GM15510 (cell line): Measurements from ENCODE around the gene ULBP2.

Source experiments
- POLR2A ChIP-seq: IDR thresholded peaks from 3 replicates; pipeline ENCODE4 v1.6.1; 2011; ENCODE audit warnings: borderline replicate concordance; ENCODE audit not compliant: insufficient read length; ENCODE audit errors: extremely low read depth

Gene ULBP2

DNA sequence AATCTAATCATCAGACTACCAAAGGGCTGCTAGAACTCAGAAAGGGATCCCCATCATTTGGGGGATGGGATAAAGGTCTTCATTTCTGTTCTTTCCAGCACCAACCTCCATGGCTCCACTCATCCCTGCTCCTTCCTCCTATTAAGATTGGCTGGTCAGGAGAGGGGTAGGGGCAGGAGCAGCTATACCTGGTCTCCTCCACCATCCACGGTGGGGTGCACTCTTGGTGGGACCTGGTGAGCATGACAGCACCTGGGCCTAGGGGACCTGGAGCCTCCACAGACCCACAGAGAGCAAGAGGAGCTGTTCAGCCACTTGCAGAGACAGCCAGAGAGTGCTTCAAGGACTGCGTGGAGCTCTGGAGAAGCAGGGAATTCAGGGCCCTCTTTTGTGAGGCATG lies 6.1 kb upstream of the ULBP2 start:
- TF ChIP-seq POLR2A = no peak

DNA sequence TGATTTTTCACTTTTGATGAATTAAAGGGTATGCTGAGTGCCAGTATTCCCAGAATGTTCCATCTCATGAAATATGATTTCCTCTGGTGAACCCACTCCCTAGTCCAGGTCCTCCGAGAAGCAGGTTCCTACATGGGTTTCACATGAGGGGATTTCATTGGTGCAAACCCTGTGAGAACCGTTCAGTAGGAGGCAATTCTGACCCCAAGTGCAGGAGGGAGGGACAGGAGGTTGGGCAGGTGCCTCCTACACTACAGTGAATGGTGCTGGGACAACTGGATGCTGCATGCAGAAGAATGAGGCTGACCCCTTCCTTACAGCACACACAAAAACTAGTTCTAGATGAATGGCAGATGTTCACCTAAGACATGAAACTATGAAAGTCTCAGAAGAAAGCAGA lies 5.1 kb upstream of the ULBP2 start:
- no peak for TF ChIP-seq POLR2A

DNA sequence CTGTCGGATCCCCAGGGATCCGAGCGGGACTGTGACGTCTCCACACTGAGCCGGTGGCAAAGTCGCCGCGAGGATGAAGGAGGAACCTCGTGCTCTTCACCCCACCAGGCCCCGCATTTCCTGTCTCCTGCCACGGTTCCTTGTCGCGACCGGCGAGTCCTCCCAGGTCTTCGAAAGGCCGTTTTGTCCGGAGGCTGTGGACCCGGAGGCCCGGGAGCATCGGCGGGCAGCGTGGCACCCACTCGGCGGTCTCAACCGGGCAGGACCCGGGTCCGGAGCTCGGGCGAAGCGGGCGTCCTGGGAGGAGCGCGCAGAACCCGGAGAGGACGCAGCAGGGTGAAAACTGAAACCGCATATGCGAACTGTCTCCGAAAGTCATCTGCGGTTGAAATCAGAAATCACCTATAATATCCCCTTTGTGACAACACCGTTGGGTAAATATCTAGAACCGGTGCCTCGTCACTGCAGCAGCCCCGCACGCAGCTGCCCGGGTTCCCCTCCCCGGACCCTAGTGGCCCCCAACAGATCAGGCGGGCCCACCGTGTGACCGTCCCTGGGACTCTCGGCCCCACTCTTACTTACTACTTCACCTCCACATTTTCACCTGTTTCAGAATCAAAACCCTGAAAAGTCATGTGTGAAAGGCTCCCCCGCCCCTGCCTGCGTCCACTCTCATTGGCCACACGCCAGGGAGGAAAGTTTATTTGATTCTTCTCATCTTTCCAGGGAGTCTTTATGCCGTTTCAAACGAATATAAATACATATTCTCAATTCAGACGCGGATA lies 3.1 kb upstream of the ULBP2 start:
- TF ChIP-seq POLR2A = no peak

DNA sequence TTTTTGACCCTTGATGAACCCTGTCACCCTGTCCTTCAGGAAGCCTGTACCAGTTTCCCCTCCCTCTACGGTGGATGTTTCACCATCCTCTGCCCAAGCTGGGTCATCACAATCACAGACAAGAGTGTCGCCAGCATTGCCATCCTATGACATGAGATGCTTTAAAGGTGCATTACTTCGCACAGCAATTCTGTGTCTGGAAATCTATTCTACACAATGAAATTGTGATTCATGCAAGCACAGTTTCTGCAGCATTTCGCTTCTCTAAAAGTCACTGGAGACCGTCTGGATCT lies 2.5 kb upstream of the ULBP2 start:
- TF ChIP-seq POLR2A = no peak

DNA sequence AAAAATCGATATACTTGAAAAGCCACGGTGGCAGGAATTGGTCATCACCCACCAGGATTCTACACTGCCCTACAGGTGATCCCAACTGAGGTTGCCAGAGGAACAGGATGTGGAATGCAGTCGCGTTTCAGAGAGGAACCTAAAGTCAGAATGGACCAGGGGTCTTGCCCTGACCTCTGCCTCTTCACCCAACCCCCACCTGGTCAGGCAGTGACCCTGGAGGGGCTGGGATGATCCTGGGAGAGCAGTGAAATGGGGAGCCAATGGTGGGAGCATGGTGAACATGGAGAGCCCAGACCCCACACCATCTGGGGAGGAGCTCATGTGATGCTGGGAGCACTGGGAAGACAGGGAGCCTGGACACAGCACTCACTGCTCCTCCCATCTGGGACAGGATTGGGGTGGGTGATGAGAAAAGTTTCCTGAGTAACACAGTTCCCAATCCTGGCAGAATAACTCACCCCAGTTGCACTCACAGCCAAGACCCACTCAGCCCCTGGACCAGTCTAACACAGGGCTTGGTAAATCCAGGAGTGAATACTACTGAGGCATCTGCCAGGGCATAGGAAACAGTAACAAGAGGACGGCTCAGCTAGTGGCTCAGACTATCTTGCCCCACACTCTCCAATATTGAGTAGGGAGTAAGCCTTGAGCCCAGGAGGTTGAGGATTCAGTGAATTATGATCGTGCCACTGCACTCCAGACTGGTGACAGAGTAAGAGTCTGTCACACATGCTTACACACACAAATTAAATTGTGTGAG lies 1.7 kb upstream of the ULBP2 start:
- no peak for TF ChIP-seq POLR2A

DNA sequence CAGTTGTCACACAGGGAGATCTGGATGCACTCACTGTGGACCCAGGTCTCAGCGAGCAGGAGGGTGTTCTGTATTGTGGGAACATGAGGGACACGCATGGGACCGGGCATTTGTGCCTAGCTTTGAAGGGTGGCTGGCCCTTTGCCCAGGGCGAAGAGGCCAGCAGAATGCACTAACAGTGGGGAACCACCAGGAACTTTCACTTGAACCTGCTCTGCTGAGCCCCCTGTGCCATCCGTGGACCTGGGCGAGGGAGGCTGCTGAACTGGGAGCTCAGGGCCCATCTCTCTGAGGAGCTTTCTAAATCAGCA lies 1.2 kb upstream of the ULBP2 start:
- no peak for TF ChIP-seq POLR2A

DNA sequence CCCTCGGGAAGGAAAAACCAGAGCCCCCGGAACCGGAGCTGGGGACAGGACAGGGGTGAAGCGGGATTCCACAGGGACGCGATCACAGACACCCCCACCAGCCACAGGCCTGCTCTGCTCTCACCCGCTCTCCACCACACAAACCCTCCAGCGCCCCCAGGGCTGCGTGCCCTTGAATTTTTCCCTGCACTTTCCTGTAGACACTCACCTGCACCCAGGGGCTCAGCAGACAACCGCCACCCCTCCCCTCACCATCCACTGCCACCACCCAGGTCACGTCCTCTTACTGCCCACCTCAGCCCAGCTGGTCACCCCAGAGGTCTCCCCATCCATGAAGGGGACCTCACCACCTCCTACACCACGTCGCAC lies 631 bp downstream of the ULBP2 start:
- TF ChIP-seq POLR2A = no peak

DNA sequence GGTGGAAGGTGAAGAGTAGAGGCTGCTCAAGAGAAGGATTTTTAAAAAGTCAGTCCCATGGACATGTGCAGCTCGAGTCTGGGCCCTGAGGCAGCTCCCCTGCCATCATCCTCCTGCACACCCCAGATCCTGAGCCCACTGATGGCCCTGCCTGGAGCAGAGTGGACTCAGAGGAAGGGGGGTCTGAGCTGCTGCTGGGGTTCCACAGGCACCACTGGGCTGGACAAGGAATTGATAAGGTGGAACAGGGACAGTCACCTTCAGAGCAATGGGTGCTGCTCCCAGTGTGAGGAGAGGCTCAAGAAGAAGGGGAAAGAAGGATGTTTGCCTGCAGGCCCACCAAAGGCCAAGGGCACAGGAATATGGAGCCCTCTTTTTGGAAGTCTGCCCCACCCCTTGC lies 6.2 kb downstream of the ULBP2 start:
- TF ChIP-seq POLR2A = no peak

DNA sequence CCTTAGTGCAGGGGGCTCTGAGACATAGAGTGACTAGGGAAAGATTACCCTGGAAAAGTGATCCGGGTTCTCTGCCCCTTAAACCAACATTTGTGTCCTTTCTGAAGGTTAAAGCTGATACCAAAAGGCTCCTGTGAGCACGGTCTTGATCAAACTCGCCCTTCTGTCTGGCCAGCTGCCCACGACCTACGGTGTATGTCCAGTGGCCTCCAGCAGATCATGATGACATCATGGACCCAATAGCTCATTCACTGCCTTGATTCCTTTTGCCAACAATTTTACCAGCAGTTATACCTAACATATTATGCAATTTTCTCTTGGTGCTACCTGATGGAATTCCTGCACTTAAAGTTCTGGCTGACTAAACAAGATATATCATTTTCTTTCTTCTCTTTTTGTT lies 6.8 kb downstream of the ULBP2 start:
- TF ChIP-seq POLR2A = no peak

DNA sequence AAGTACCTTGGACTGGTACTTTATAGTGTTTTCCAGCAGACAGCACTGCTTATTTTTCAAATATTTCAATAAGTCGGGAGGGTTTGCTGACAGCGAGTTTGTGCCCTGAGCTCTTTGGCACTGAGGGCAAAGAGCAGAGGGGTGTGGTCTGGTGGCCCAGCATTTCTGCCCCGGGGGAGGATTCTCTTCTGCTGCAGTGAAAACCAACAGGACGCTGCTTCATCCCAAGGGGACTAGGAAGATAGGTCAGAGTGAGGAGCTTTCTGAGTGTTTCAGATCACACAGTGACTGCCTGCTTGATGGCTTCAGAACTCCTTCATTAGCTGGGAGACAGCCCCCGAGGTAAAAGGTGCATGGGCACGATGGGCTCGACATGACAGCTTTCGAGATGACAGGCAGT lies 8.6 kb downstream of the ULBP2 start:
- TF ChIP-seq POLR2A = no peak

DNA sequence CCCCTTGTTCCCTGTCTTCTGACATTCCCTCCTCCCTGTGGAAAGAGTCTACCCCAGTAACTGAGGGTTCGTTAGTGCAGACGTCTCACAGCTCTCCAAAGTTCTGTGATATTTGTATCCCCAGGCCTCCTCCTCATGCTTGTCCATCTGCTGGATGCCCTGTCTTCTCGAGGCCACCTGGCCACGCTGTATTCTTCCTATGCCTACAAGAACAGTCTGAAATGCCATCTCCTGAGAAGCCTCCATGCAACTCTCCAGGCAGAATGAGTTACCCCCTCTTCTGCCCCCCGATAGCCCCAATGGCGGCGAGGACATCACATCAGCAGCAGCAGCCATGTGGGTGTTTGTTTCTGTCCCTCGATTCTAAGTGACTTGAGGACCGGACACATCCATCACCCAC lies 9.3 kb downstream of the ULBP2 start:
- TF ChIP-seq POLR2A = no peak

DNA sequence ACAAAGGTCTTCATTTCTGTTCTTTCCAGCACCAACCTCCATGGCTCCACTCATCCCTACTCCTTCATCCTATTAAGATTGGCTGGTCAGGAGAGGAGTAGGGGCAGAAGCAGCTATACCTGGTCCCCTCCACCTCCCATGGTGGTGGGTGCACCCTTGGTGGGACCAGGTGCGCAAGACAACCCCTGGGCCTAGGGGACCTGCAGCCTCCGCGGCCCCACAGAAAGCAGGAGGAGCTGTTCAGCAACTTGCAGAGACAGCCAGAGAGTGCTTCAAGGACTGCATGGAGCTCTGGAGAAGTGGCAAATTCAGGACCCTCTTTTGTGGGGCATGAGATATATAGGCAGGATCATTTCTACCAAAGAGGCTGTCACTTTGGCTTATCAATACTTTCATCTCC lies 9.8 kb downstream of the ULBP2 start:
- TF ChIP-seq POLR2A = no peak

DNA sequence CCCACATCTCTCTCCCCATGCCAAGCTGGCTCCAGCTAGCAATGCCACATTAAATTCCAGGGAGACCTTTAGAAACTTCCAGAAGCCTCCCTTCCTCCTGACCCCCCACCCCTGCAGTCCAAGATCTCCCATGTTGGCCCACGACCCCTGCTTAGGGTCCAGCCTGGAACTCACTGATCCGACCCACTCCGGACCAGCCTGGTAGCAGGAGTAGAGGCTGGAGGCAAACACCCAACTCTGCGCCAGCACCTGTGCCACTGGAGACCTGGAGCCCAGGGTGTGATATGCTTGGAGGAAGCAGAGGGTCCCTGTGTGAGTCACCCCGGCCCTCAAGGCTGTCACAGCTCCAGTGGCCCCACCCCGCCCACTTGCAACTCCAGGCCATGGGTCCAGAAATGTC lies 18.7 kb downstream of the ULBP2 start:
- no peak for TF ChIP-seq POLR2A

DNA sequence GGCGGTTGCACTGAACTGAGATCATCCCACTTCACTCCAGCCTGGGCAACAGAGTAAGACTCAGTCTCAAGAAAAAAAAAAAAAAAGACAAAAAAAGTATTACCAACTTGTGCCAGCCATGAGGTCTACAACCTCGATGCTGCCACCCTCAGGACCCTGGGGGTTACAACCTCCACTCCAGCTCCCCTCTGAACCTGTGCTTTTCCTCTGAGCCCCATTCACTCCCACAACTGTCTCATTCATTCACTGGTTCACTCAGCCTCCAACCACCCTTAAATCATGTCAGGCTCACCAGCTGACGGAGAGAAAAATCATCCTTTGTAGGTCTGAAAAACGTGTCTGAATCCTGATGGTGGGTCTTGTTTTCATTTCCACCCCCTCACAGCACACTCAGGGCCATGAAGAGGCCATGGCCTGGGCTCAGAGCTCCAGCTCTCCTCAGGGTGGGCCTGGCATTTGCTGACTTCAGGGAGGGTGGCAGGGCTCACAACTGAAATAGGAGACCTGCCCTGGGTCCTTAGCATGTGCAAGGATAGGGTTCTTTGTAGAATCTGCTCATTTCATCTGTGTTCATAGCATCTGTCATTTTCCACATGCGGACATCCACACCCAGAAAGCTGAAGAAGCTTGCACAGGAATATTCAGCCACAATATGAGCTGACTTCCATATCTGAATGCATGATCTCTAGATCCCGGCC lies 20.1 kb downstream of the ULBP2 start:
- no peak for TF ChIP-seq POLR2A

DNA sequence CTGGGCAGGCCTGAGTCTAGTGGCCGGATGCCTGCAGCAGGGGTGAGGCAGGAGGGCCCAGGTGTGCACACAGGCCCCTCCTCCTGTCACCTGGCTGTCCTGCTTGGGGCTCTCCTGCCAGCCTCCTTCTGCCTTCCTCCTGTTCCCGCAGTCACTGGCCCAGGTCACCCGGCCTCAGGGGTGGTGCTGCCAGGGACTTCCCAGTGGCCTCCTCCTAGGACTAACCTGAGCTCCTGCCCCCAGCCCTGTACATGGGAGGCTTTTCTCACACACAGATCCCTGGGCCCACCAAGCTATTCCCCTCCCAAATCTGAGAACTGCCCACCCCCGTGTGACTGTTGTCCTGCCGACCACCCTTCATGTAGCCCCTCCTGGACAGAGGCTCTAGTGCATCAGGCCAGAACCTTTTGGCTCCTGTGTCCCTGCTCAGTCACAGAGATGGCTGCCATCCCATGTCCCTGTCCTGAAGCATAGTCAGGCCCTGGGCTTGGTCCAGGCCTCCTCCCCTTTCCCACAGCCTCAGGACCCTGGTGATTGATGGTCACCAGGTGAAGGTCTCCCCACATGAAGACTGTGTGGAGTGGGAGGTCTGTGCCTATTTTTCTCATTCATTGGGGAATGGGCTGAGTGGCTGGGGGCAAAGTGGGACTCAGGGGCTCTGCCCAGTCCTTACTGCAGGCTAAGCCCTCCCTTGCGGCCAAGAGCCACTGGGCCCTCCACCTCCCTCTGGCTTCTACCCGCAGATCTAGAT lies 20.8 kb downstream of the ULBP2 start:
- no peak for TF ChIP-seq POLR2A

DNA sequence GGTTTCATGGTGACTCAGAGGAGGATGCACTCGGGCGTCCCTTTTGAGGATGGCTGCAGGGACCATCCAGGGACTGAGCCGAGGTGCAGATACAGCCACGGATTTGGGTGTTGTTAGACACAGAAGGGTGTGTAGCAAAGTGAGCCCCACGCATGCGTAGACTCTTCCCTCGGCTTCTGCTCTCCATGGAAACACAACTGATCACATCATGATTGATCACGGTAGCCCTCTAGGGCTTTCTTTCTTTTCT lies 21.3 kb downstream of the ULBP2 start:
- TF ChIP-seq POLR2A = no peak
